HG02852 (cell line): ENCODE data around the gene ONECUT3.

ENCODE experiments used
- ATAC-seq: cut with Tn5 transposase; IDR thresholded peaks from one replicate; pipeline ENCODE4 v1.9.1; 2021; ENCODE audit warnings: mild to moderate bottlenecking, moderate library complexity; ENCODE audit not compliant: unreplicated experiment

Gene ONECUT3

DNA sequence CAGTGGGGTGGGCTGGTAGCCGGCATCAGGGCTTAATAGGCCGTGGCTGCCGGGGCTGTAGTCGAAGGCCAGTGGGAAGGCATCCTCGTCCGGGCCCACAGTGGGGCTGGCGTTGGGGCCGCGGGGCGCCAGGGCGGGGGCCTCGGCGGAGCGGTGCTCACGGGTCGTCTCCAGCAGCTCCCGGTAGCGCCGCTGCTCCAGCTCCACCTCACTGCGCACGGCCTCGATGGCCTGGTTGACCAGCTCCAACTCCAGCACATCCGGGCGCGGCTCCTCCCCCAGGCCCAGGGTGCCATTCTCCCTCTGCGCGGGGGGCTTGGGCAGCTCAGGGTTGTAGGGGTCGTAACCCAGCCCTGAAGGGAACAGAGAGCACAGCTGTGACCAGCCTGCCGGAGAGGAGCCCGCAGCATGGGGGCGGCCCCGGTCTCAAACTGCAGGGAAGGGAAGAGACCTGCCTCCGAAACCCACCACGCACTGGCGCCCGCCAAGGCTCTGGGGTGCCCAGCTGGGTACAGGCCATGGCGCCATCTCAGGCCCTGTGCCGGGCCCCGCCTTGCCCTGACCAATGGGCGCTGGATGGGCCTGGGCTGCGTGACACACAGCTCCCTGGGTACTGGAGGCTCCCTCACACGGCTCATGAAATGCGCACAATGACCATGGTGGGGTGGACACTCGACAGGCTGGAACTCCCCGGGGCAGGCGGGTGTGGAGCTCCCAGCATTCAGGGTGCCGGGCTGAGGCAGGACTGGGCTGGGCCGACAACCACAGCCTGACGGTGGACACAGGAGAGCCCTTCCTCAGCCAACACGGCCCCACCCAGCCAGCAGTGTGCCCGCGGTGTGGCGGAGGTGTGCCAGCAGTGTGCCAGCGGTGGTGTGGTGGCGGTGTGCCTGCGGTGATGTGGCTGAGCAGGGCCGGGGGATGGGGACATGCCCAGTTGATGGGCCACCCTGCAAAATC is 75.3 kb downstream of the ONECUT3 start:
- no peak for ATAC-seq

DNA sequence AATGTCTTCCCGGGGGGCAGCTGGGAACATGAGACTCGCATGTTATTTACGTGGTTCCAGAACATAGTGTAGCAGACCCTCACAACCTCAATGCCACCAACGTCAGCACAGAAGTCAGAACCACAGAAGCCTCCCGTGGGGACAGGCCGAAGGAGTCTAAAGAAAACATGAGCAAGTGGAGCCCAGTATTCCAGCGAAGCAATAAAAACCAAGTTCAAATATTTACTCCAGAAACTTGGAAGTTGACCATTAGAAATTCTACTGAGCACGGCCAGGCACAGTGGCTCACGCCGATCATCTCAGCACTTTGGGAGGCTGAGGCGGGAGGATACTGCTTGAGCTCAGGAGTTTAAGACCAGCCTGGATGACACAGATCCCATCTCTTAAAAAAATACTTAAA is 76.7 kb downstream of the ONECUT3 start:
- no peak for ATAC-seq

DNA sequence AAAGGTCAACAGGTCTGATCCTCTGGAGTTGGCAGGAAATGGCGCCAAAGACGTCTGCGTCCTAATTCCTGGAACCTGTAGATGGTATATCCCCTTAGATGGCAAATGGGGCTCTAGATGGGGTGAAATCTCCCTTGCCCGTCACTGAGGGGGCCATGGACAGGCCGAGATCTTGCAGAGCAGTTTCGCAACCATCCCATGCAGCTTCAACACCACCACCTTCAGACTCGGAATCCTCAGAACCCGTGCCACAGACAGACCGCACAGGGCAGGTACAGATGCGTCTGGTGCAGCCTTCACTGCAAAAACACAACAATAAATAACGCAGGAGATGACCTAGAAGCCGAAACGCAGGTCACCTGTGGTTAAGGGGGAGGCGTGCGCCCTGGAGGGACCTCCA is 77.3 kb downstream of the ONECUT3 start:
- ATAC-seq, result no peak
